GM21423 (cell line): ENCODE results near the gene RELN.
"Not testable (repeated sequence)": the region's sequence is repeated elsewhere in the genome, so short reads cannot be mapped to it uniquely, and the experiment has no call there.

Experiments
- ATAC-seq: cut with Tn5 transposase; IDR thresholded peaks from one replicate; pipeline ENCODE4 v1.9.1; 2021; ENCODE audit warnings: mild to moderate bottlenecking, moderate library complexity; ENCODE audit not compliant: unreplicated experiment

RELN gene

GRCh38 chr7:103989200-103989784 is at the start of gene RELN:
RELN (minus strand) TSS chr7:103989658; CDS start chr7:103989356, 302 bp downstream.
- ATAC-seq, result no peak

- no peak for ATAC-seq
These were observed 48.7 kb upstream of the RELN start for GRCh38 chr7:104038136-104038535.

DNA sequence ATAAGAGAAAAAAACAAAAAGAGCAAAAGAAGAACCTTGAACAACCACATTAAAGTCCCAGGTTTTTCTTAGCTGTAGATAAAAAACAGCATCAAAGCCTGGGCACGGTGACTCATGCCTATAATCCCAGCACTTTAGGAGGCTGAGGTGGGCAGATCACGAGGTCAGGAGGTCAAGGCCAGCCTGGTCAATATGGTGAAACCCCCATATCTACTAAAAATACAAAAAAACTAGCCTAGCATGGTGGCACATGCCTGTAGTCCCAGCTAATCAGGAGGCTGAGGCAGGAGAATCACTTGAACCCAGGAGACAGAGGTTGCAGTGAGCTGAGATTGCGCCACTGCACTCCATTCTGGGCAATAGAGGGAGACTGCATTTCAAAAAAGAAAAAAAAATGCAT is 47.4 kb upstream of the RELN start:
- not testable (repeated sequence) for ATAC-seq

DNA sequence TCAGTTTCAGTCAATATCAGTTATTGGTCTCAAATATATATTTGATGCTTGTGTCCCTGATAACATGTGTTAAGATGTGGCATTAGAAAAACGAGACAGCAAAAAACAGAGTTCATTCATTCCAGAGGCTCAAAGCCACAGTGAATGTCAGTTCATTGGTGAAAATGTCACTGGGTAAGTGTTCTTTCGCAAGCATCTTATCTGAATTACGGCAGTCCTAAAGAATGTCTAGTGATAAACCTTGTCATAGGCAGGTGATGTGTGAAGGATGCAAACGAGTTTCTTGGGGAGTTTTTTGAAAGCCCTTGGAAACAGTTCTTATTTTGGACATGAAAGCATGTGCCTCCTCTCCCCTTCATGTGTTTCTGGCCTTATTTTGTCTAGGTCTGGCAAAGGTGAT is 45.9 kb upstream of the RELN start:
- ATAC-seq, result no peak

GRCh38 chr7:104034679-104035078 is 45.2 kb upstream of the RELN start:
- ATAC-seq, result no peak

DNA sequence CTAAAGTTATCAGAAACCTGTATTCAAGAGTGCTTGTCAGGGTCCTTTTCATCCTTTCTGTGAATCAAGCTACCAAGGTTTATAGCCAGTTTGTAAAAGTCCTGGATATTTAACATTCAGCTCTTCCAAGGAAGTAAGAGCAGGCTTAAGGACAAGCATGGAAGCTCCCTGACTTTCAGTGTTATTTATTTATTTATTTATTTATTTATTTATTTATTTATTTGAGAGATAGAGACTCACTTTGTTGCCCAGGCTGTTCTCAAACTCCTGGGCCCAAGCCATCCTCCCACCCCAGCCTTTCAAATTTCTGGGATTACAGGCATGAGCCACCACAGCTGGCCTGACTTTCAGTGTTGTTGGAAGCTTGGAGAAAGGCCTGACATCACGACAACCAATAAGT is 44.4 kb upstream of the RELN start:
- no peak for ATAC-seq

GRCh38 chr7:104032486-104032885 is 43.0 kb upstream of the RELN start:
- no peak for ATAC-seq

DNA sequence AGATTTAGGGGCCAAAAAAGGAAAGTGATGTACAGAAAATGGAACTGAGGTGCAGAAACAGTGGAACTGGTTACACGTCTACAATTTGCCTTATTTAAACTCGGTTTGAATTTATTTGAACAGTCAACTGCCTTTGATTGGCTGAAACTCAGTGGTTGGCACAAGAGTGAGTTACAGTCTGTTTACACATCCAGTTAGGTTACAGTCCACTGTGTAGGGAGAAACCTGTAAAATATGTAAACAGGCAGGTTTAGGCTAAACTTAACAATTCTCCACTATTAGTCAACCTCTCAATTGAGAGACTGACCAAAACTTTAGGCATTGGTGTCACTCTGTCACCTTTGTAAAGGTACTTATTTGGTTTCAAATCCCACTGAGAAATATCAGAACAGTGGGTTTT is 40.3 kb upstream of the RELN start:
- ATAC-seq, result no peak

DNA sequence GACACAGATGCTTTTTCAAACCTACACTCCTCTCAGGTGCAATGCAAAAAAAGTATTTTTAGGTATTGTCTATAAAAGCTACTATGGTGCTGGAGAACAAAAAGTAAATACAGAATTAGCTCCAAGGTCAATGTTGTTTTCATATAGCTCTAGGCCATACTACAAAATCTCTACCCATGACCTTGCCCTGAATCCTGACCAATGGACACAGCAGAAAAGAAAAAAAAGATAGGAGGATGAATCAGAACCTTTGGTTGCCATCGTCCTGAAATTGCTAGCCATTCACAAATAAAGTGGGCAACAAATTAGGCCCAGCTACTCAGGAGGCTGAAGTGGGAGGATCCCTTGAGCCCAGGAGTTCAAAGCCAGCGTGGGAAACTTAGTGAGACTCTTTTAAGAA is 35.2 kb upstream of the RELN start:
- ATAC-seq, result no peak

DNA sequence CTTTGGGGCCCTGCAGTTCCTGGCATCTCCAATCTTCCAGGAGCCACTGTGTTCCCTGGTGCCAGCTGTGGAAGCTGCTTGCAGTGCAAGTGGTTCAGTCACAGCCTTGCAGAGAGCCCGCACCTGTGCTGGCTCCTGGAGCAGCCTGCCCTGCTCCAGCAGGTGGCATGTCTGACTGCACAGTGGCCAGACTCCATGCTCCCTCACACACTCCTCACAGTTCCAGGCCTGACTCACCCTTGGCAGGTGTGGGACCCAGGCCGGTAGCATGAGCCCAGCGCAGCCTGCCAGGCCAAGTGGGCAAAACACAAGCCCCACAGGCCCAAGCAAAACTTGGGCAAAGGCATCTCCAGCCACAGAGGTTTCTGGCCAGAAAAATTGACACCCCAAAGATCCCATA is 33.6 kb upstream of the RELN start:
- no peak for ATAC-seq

DNA sequence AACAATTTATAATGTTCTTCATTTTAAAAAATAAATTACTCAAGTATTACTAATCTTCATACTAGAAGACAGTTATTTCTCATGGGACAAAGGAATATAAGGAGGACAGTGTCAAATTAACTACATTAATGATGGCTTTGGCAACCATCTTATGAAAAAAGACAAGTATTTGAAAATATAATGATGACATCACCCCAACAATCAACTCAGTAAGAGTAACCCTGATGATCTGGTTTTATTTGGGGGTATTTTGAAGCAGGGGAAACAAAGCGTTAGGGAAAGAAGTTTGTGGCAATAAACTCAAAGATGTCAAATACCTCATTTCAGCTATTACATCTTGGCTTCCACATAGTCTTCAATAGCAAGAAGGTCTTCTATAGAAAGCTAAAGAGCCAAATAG is 29.0 kb upstream of the RELN start:
- no peak for ATAC-seq

GRCh38 chr7:104017001-104017400 is 27.5 kb upstream of the RELN start:
- ATAC-seq, result no peak

- no peak for ATAC-seq
These were observed 23.4 kb upstream of the RELN start for GRCh38 chr7:104012835-104013234.

- ATAC-seq, result no peak
These were observed 22.4 kb upstream of the RELN start for GRCh38 chr7:104011829-104012228.

- ATAC-seq, result no peak
These were observed 20.8 kb upstream of the RELN start for GRCh38 chr7:104010052-104010909.

GRCh38 chr7:104008107-104008506 is 18.6 kb upstream of the RELN start:
- ATAC-seq, result no peak

DNA sequence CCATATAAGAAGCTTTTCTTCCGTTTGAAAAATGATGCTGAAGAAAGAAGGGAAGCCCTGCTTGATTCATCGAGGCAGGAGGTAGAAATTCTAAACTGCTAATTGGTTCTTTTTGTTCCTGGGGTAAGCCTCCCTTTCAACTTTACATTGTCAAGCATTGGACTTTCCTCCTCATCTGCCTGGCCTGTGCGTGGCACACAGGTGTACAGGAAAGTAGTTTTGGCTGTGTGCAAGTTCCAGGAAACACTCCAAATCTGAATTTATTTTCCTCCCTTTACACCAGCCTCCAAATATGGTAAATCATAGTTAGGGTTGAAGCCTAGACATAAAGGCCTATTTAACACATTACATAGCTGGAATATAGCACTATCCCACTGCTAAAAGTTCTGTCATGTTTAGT is 18.2 kb upstream of the RELN start:
- no peak for ATAC-seq

DNA sequence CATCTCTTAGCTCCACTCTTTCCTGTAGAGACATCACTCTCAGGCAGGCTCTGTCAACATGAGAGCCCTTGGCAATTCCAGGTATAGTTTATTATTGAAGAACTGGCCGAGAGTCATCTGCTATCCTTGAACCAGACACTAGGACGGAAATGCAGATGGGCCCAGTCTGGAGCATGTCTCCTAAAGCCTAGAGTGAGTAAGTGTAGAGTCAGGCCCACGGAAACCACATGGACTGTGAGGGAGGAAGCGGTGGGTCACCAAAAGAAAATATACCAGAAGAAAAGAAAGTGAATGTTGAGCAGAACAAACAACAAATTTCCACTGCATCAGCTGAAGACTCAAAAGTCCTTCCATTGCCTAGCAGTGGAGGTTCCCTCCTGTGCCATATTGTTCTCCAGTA is 15.7 kb upstream of the RELN start:
- no peak for ATAC-seq

DNA sequence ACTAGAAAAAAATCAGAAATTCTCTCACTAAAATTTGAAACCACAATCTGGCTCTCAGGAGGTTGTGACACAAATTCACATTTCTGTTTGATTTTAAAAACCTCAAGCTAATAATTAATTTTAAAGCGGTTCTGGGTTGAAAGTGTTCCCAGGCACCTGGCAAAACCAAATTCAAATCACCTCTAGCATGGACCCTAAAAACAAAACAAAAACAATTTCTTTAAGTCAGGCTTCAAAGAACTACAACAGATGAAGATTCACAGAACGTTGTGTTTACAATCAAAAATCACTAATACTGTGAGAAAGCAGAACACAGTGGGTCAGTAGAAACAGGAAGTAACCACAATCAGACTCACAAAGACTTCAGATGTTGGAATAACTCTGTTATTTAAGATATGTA is 7.2 kb upstream of the RELN start:
- ATAC-seq, result no peak

- ATAC-seq, result no peak
These were observed 6.6 kb upstream of the RELN start for GRCh38 chr7:103996017-103996551.

- no peak for ATAC-seq
These were observed 6.1 kb upstream of the RELN start for GRCh38 chr7:103995554-103995953.

GRCh38 chr7:103993551-103993950 is 4.1 kb upstream of the RELN start:
- ATAC-seq, result no peak
